ENCODE results near the gene RADX.

The RADX gene

GRCh38 chrX:106711375-106711774 is 99.6 kb downstream of the RADX start:
- H3K27ac ChIP-seq = no peak overlapping the region
- TF ChIP-seq CTCF (conservative IDR thresholded peaks at IDR 0.05) = no peak

DNA sequence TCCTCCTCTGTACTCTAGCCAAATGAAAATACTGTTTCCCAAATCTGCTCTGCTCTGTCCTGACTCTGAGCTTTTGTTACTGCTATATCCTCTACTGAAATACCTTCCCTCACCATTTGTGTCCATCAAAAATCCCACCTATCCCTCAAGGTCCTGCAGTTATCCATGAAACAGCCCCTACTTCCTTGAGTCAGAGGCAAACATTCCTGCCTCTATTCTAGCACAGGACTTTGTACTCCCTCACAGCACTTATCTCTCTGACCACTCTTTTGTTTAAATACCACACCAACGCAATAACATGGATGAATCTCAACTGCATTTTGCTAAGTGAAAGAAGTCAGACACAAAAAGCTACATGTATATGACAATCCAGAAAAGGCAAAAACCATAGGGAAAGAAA is 104.2 kb downstream of the RADX start:
- no peak overlapping the region for H3K27ac ChIP-seq
- no peak for TF ChIP-seq CTCF (conservative IDR thresholded peaks at IDR 0.05)

DNA sequence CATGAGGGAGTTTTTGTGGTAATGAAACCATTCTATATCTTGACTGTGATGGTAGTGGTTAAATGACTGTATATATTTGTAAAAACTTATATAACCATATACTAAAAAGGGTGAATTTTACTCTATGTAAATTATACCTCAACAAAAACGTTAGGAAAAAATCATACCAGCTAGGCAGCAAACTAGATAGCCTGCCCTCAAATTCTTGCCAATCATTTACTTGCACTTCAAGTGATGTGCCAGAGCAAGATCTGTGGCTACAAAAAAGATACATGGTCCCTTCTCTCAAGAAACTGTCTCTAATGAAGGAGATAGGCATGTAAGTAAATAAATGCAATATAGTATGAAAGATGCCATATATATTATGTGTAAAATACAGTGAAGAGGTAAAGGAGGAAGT is 104.7 kb downstream of the RADX start:
- no peak overlapping the region for H3K27ac ChIP-seq
- no peak for TF ChIP-seq CTCF (conservative IDR thresholded peaks at IDR 0.05)

DNA sequence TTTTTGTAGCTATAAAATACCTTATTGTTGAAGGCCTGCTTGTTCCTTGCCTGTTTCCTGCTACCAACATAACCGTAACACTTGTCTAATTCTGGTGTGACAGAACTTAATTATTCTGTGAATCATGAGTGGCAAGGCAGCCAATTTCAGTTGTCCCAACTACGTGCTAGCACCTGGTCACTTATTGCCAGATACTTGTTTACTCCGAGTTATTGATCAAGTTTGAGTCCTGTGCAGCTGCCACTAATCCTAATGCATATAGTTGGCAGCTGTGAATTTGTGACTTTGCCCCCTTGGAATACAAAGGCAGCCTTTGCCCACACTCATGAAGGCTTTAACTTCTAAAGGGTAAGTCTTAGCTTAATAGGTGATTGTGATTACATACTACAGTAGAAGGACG is 106.9 kb downstream of the RADX start:
- TF ChIP-seq CTCF (conservative IDR thresholded peaks at IDR 0.05) = no peak

DNA sequence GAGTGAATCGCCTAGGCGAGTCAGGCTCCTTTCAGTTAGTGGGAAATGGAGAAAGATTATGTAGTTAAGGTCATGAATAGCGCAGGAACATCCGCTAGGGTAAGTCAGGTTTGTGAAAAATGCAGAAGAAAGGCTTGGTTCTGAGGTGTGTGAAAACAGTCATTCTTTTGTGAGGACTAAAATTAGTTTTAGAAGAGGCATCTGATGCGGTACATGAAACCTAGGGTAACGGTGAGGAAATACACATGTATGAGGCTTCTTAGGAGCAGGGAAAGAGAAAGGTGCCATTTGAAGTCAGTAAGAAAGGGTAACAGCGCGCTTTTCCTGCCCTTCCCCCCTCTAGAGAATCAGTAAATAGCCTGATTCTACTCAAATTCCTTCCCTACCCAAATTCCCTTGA is 114.2 kb downstream of the RADX start:
- TF ChIP-seq CTCF (conservative IDR thresholded peaks at IDR 0.05) = no peak
- no peak overlapping the region for H3K27ac ChIP-seq

More for the DNA sequence above, 106.9 kb downstream of the RADX start:
- no peak overlapping the region for H3K27ac ChIP-seq

- TF ChIP-seq CTCF (conservative IDR thresholded peaks at IDR 0.05) = no peak
- no peak within 1 kb of the TSS for H3K27ac ChIP-seq
These were observed 115.0 kb downstream of the RADX start, which contains the start of gene RNF128 for GRCh38 chrX:106726485-106727437. Gene RNF128 (plus strand): TSS chrX:106726701. CDS start chrX:106726914, 213 bp downstream.

DNA sequence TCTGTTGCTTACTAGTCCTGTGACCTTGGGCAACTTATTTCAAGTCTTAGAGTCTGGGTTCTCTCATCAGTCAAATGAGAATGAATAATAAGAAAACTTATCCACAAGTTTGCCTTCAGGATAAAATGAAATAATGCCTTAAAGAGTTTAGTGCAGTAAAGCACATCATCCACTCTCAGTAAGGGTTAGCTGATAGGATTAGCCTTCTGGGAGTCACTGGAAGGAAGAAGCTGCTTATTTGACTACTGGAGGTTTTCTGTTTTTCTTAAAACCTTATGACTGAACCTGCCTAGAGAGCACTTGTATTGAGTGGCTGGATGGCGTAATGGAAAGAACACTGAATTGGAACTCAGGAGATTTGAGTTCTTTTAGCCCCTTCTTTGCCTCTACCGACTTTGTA is 116.6 kb downstream of the RADX start:
- TF ChIP-seq CTCF (conservative IDR thresholded peaks at IDR 0.05) = no peak
- no peak overlapping the region for H3K27ac ChIP-seq
